Smooth muscle cell (in vitro differentiated cells): ENCODE measurements around the gene PLA2G4E. TPM values are rescaled to one million over a fixed set of nuclear protein-coding genes. Genes with fewer than 3 reads are reported as not detected.

Experiments
- DNase-seq: peaks from one replicate; lab custom pipeline; 2025; ENCODE audit not compliant: unreplicated experiment; lab: John Stamatoyannopoulos, UW
- H2AFZ ChIP-seq: fragments of 200-600 bp; sonication (generic); 2 replicates; pipeline ENCODE4 v1.6.0; 2016; ENCODE audit warnings: antibody characterized with exemption, low read depth, mild to moderate bottlenecking
- H3F3A ChIP-seq: fragments of 200-600 bp; sonication (generic); 2 replicates; pipeline ENCODE4 v1.6.0; 2017; ENCODE audit warnings: antibody characterized with exemption, low read depth
- H3K27ac ChIP-seq: fragments of 200-600 bp; sonication (generic); 2 replicates; pipeline ENCODE4 v1.5.1; 2016; ENCODE audit warnings: low read depth, mild to moderate bottlenecking
- H3K27me3 ChIP-seq: fragments of 200-600 bp; sonication (generic); 2 replicates; pipeline ENCODE4 v1.6.1; 2016; ENCODE audit warnings: low read depth, mild to moderate bottlenecking
- H3K36me3 ChIP-seq: fragments of 200-600 bp; sonication (generic); 2 replicates; pipeline ENCODE4 v1.5.1; 2016; ENCODE audit warnings: low read depth
- H3K4me1 ChIP-seq: fragments of 200-600 bp; sonication (generic); 2 replicates; pipeline ENCODE4 v1.5.1; 2016; ENCODE audit warnings: low read depth
- H3K4me2 ChIP-seq: fragments of 200-600 bp; sonication (generic); 2 replicates; pipeline ENCODE4 v1.6.0; 2016; ENCODE audit warnings: mild to moderate bottlenecking
- H3K4me3 ChIP-seq: fragments of 200-600 bp; sonication (generic); 2 replicates; pipeline ENCODE4 v1.5.1; 2016; ENCODE audit warnings: mild to moderate bottlenecking
- H3K79me2 ChIP-seq: fragments of 200-600 bp; sonication (generic); 2 replicates; pipeline ENCODE4 v1.6.0; 2016; ENCODE audit warnings: low read depth, mild to moderate bottlenecking
- H3K9ac ChIP-seq: fragments of 200-600 bp; sonication (generic); 2 replicates; pipeline ENCODE4 v1.6.0; 2016; ENCODE audit warnings: low read depth
- H3K9me3 ChIP-seq: fragments of 200-600 bp; sonication (generic); replicated peaks from 2 replicates; pipeline ENCODE4 v1.5.1; 2016; ENCODE audit warnings: low read depth
- H4K20me1 ChIP-seq: fragments of 200-600 bp; sonication (generic); 2 replicates; pipeline ENCODE4 v1.6.0; 2016; ENCODE audit warnings: low read depth
- WGBS: methylation state at CpG from one replicate; pipeline ENCODE4 v1.1.7; 2016; ENCODE audit warnings: low lambda C conversion rate; 5-methylcytosine and 5-hydroxymethylcytosine counted together
- polyA plus RNA-seq: library from polyadenylated mRNA; unstranded; fragments of >200 nt; fragmentation: Nextera tagmentation; extraction: Ambion mirVana; gene quantifications from 2 replicates; pipeline ENCODE4 v1.2.1, GENCODE V29; 2016
- total RNA-seq: library from RNA; depleted of rRNA; stranded (reverse); fragments of >200 nt; gene quantifications from 2 replicates; pipeline ENCODE4 v1.2.3, GENCODE V29; 2014
- TF ChIP-seq, protein P1 (sequence below): fragments of 200-600 bp; sonication (generic); IDR thresholded peaks from 2 replicates; pipeline ENCODE4 v1.5.1; 2017; ENCODE audit warnings: borderline replicate concordance, mild to moderate bottlenecking, antibody characterized with exemption; ENCODE audit not compliant: insufficient read depth, poor library complexity, severe bottlenecking

Gene PLA2G4E
- total and polyA plus RNA-seq, 2 experiments from 2014 or later: 1.6 TPM; not detected in 1

- no peaks in the 10 kb centered on the region for H3K4me1 ChIP-seq
- H3K4me2 ChIP-seq: no peak overlapping the region
- no peaks in the 10 kb centered on the region for H3F3A ChIP-seq
- H3K27ac ChIP-seq: no peak overlapping the region
- WGBS: 84% methylated on average over 10 of the region's 10 CpGs
- H4K20me1 ChIP-seq: no peaks in the 10 kb centered on the region
- no peaks in the 10 kb centered on the region for H3K27me3 ChIP-seq
- no peaks in the 10 kb centered on the region for H3K36me3 ChIP-seq
- TF ChIP-seq, protein P1, sequence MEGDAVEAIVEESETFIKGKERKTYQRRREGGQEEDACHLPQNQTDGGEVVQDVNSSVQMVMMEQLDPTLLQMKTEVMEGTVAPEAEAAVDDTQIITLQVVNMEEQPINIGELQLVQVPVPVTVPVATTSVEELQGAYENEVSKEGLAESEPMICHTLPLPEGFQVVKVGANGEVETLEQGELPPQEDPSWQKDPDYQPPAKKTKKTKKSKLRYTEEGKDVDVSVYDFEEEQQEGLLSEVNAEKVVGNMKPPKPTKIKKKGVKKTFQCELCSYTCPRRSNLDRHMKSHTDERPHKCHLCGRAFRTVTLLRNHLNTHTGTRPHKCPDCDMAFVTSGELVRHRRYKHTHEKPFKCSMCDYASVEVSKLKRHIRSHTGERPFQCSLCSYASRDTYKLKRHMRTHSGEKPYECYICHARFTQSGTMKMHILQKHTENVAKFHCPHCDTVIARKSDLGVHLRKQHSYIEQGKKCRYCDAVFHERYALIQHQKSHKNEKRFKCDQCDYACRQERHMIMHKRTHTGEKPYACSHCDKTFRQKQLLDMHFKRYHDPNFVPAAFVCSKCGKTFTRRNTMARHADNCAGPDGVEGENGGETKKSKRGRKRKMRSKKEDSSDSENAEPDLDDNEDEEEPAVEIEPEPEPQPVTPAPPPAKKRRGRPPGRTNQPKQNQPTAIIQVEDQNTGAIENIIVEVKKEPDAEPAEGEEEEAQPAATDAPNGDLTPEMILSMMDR: no peak
- no peak for DNase-seq
- no peak overlapping the region for H2AFZ ChIP-seq
- H3K9me3 ChIP-seq: no peaks in the 10 kb centered on the region
- no peak overlapping the region for H3K4me3 ChIP-seq
- no peak overlapping the region for H3K9ac ChIP-seq
- H3K79me2 ChIP-seq: no peaks in the 10 kb centered on the region
Observed at GRCh38 chr15:41994772-41995475, 25.9 kb downstream of the PLA2G4E start.

GRCh38 chr15:41994171-41994650 is 26.6 kb downstream of the PLA2G4E start:
- no peak overlapping the region for H2AFZ ChIP-seq
- 86% methylated on average over 5 of the region's 5 CpGs for WGBS
- no peak for DNase-seq
- TF ChIP-seq, protein P1: no peak
- H3K4me1 ChIP-seq: no peaks in the 10 kb centered on the region
- no peaks in the 10 kb centered on the region for H3K79me2 ChIP-seq
- no peak overlapping the region for H3K4me2 ChIP-seq
- H3F3A ChIP-seq: no peaks in the 10 kb centered on the region
- H3K27me3 ChIP-seq: no peaks in the 10 kb centered on the region
- no peaks in the 10 kb centered on the region for H3K36me3 ChIP-seq
- H3K9ac ChIP-seq: no peak overlapping the region
- H3K27ac ChIP-seq: no peak overlapping the region
- no peak overlapping the region for H3K4me3 ChIP-seq
- no peaks in the 10 kb centered on the region for H3K9me3 ChIP-seq
- H4K20me1 ChIP-seq: no peaks in the 10 kb centered on the region

DNA sequence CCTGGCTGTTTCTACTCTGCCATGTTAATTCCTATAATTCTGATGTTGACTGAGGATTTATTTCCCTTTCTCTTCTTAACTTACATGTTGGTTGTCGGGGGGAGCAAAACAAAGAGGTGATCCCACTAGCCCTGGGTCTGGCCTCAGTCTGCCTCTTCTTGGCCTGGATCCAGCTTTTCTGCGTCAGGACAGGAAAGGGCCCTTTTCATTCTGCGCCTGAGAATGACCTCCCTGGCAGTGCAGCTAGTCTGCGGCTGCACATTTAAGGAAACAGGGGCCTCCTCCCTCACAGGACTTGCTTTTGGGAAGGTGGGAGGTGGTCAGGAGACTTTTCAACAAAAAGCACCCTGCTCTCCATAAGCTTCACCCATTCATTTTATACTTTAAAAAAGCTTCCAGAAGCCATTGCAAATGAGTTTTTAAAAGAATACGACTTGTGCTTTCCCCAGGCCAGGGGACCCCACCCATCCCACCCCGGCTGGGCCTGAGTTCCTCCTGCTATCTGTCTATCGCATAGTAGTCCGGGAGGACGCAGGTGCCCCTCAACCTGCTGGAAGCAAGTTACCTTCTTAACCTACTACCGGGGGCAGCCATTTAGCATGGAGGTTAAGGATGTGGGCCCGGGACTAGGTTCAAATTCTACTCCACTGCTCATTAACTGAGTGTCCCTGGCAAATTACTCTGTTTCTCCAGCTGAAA is 27.2 kb downstream of the PLA2G4E start:
- no peak overlapping the region for H3K9ac ChIP-seq
- no peaks in the 10 kb centered on the region for H4K20me1 ChIP-seq
- H3K9me3 ChIP-seq: no peaks in the 10 kb centered on the region
- DNase-seq: no peak
- no peaks in the 10 kb centered on the region for H3K4me1 ChIP-seq
- H3F3A ChIP-seq: no peaks in the 10 kb centered on the region
- H3K79me2 ChIP-seq: no peaks in the 10 kb centered on the region
- TF ChIP-seq, protein P1: no peak
- H3K4me3 ChIP-seq: no peak overlapping the region
- H3K27ac ChIP-seq: no peak overlapping the region
- H3K36me3 ChIP-seq: no peaks in the 10 kb centered on the region
- H2AFZ ChIP-seq: no peak overlapping the region
- no peaks in the 10 kb centered on the region for H3K27me3 ChIP-seq
- no peak overlapping the region for H3K4me2 ChIP-seq
- WGBS: 92% methylated on average over 11 of the region's 11 CpGs
